Measurements from ENCODE around the gene LDHB. TPM values are rescaled to one million over a fixed set of nuclear protein-coding genes. Genes with fewer than 3 reads are reported as not detected.
"Not testable (repeated sequence)": the region's sequence is repeated elsewhere in the genome, so short reads cannot be mapped to it uniquely, and the experiment has no call there.

LDHB gene
- total RNA-seq, 1 experiment from 2014 or later: 1,343 TPM

- no peak overlapping the region for H2BK12ac ChIP-seq (ENCODE audit: insufficient read length, low read depth, low read length)
- no peak overlapping the region for H3K4ac ChIP-seq (ENCODE audit: low read depth, low read length)
- no peaks in the 10 kb centered on the region for H3K27me3 ChIP-seq (ENCODE audit: insufficient read depth, low read length)
- H3K18ac ChIP-seq (ENCODE audit: insufficient read length, low read depth, low read length): no peak overlapping the region
- no peaks in the 10 kb centered on the region for H3K4me1 ChIP-seq (ENCODE audit: insufficient read depth, low read length)
- H3K9me3 ChIP-seq (ENCODE audit: control insufficient read depth, low read depth, low read length): no peaks in the 10 kb centered on the region
- Mint-ChIP-seq H3K9me3 (no peaks in the 10 kb centered on the region), H3K4me1 (peaks cover 8 to 18% of the 10 kb centered on the region in 2 experiments), H3K27ac (no peak overlapping the region), H3K4me3 (no peak overlapping the region), H3K36me3 (ENCODE audit: insufficient read depth in 1 of 3, low read depth in 3 of 3) (no peaks in the 10 kb centered on the region), H3K27me3 (ENCODE audit: low read depth) (no peaks in the 10 kb centered on the region; the same call in 1 of the 2 replicates)
- no peak overlapping the region for H3K23ac ChIP-seq (ENCODE audit: insufficient read length, low read depth, low read length)
- H3K4me2 ChIP-seq (ENCODE audit: insufficient read depth, insufficient read length, low read length): no peak overlapping the region
- no peaks in the 10 kb centered on the region for H3K23me2 ChIP-seq (ENCODE audit: insufficient read length, low read depth, low read length, poor library complexity, severe bottlenecking)
- H3K27ac ChIP-seq (ENCODE audit: insufficient read length, low read depth, low read length): no peak overlapping the region
- no peak overlapping the region for H4K8ac ChIP-seq (replicated peaks; ENCODE audit: insufficient read length, low read depth, low read length)
- H3K9ac ChIP-seq (ENCODE audit: extremely low read depth, insufficient read length, low read length): no peak overlapping the region
- TF ChIP-seq CTCF (conservative IDR thresholded peaks at IDR 0.05): no peak
- H4K5ac ChIP-seq (ENCODE audit: insufficient read length, low read depth, low read length): no peak overlapping the region
- no peak overlapping the region for H2AFZ ChIP-seq (ENCODE audit: low read length)
- no peak overlapping the region for H2BK15ac ChIP-seq (ENCODE audit: low read depth, low read length)
- H3K79me1 ChIP-seq (ENCODE audit: insufficient read depth, low read depth, low read length, poor library complexity, severe bottlenecking): no peaks in the 10 kb centered on the region
- no peaks in the 10 kb centered on the region for H4K20me1 ChIP-seq (ENCODE audit: control insufficient read depth, insufficient read depth, insufficient read length)
- no peak overlapping the region for H2BK120ac ChIP-seq (ENCODE audit: low read depth, low read length, poor library complexity, severe bottlenecking)
- H4K91ac ChIP-seq (ENCODE audit: insufficient read length, low read depth, low read length): no peak overlapping the region
- WGBS (ENCODE audit: extremely low coverage, insufficient read length, low lambda C conversion rate): no CpG with 5 or more reads among the region's 4 CpGs
- H3T11ph ChIP-seq (ENCODE audit: low read length): no peak overlapping the region
- H2BK5ac ChIP-seq (ENCODE audit: insufficient read length, low read length): no peak overlapping the region
- no peak overlapping the region for H2AK5ac ChIP-seq (ENCODE audit: insufficient read length, low read length)
- no peak overlapping the region for H2BK20ac ChIP-seq (ENCODE audit: low read depth, low read length, poor library complexity, severe bottlenecking)
- no peak for DNase-seq
- no peak overlapping the region for H3K56ac ChIP-seq (ENCODE audit: insufficient read length, low read depth, low read length)
- no peak overlapping the region for H3K14ac ChIP-seq (ENCODE audit: insufficient read depth, low read length)
- H3K79me2 ChIP-seq (ENCODE audit: insufficient read depth, low read length): no peaks in the 10 kb centered on the region
These were observed 59.0 kb downstream of the LDHB start for GRCh38 chr12:21598651-21599050.

- peak overlapping the region in 2 of 3 experiments; percentile 18 to 78; a peak in 3 of 7 replicates for H3K27ac Mint-ChIP-seq
These were observed 62.3 kb downstream of the LDHB start for GRCh38 chr12:21595356-21595755.

More at GRCh38 chr12:21595356-21595755, 62.3 kb downstream of the LDHB start:
- not testable (repeated sequence) for H2AFZ ChIP-seq (ENCODE audit: low read length); H2BK12ac ChIP-seq (ENCODE audit: insufficient read length, low read depth, low read length); H3K4me1 ChIP-seq (ENCODE audit: insufficient read depth, low read length); H3K9me3 Mint-ChIP-seq; H4K20me1 ChIP-seq (ENCODE audit: control insufficient read depth, insufficient read depth, insufficient read length); H2AK5ac ChIP-seq (ENCODE audit: insufficient read length, low read length); H2BK20ac ChIP-seq (ENCODE audit: low read depth, low read length, poor library complexity, severe bottlenecking); H3K36me3 Mint-ChIP-seq (ENCODE audit: insufficient read depth in 1 of 3, low read depth in 3 of 3); H3K56ac ChIP-seq (ENCODE audit: insufficient read length, low read depth, low read length); H3K9ac ChIP-seq (ENCODE audit: extremely low read depth, insufficient read length, low read length); H3T11ph ChIP-seq (ENCODE audit: low read length); H3K4me3 Mint-ChIP-seq; H2BK5ac ChIP-seq (ENCODE audit: insufficient read length, low read length); H4K5ac ChIP-seq (ENCODE audit: insufficient read length, low read depth, low read length); H3K27ac ChIP-seq (ENCODE audit: insufficient read length, low read depth, low read length); H3K79me1 ChIP-seq (ENCODE audit: insufficient read depth, low read depth, low read length, poor library complexity, severe bottlenecking); H3K27me3 Mint-ChIP-seq (ENCODE audit: low read depth); H3K23ac ChIP-seq (ENCODE audit: insufficient read length, low read depth, low read length); H4K8ac ChIP-seq (replicated peaks; ENCODE audit: insufficient read length, low read depth, low read length); H3K18ac ChIP-seq (ENCODE audit: insufficient read length, low read depth, low read length); H4K91ac ChIP-seq (ENCODE audit: insufficient read length, low read depth, low read length); H3K23me2 ChIP-seq (ENCODE audit: insufficient read length, low read depth, low read length, poor library complexity, severe bottlenecking); H3K4ac ChIP-seq (ENCODE audit: low read depth, low read length); H3K4me2 ChIP-seq (ENCODE audit: insufficient read depth, insufficient read length, low read length); H2BK120ac ChIP-seq (ENCODE audit: low read depth, low read length, poor library complexity, severe bottlenecking); H3K14ac ChIP-seq (ENCODE audit: insufficient read depth, low read length); H2BK15ac ChIP-seq (ENCODE audit: low read depth, low read length); H3K79me2 ChIP-seq (ENCODE audit: insufficient read depth, low read length); H3K27me3 ChIP-seq (ENCODE audit: insufficient read depth, low read length); H3K9me3 ChIP-seq (ENCODE audit: control insufficient read depth, low read depth, low read length)
- peak; percentile 50 for DNase-seq
- peaks cover 8 to 15% of the 10 kb centered on the region in 2 experiments for H3K4me1 Mint-ChIP-seq

Data from H9 (cell line).